Cardiac muscle cell (in vitro differentiated cells and primary cell): ENCODE data around the gene ARHGAP45. TPM values are rescaled to one million over a fixed set of nuclear protein-coding genes. Genes with fewer than 3 reads are reported as not detected.

Source experiments
- DNase-seq, 2 donors: peaks; one replicate each; pipeline versions ENCODE4 v3.0.0 to v3.0.0-alpha.2; 2010 to 2017; ENCODE audit warnings: low read depth in 1 of 2, low spot score in 1 of 2
- H3K27ac ChIP-seq: fragments of 200-600 bp; sonication (generic); 2 replicates; pipeline ENCODE4 v1.5.1; 2016
- H3K27me3 ChIP-seq: fragments of 200-600 bp; sonication (generic); 2 replicates; pipeline ENCODE4 v1.6.0; 2016; ENCODE audit warnings: control low read depth
- H3K36me3 ChIP-seq: fragments of 200-600 bp; sonication (generic); 2 replicates; pipeline ENCODE4 v1.5.1; 2016; ENCODE audit warnings: control low read depth
- H3K4me1 ChIP-seq: fragments of 200-600 bp; sonication (generic); 2 replicates; pipeline ENCODE4 v1.8.1; 2017; ENCODE audit warnings: low read depth, mild to moderate bottlenecking, mixed run types
- H3K4me3 ChIP-seq: fragments of 200-600 bp; sonication (generic); 2 replicates; pipeline ENCODE4 v1.5.1; 2016; ENCODE audit warnings: mild to moderate bottlenecking
- H3K9me3 ChIP-seq: fragments of 200-600 bp; sonication (generic); 2 replicates; pipeline ENCODE4 v1.5.1; 2017; ENCODE audit warnings: low read depth, mild to moderate bottlenecking, control low read depth
- polyA plus RNA-seq: library from polyadenylated mRNA; unstranded; fragments of >200 nt; fragmentation: Nextera tagmentation; extraction: Ambion mirVana; gene quantifications from 2 replicates; pipeline ENCODE4 v1.2.1, GENCODE V29; 2016
- total RNA-seq: library from RNA; depleted of rRNA; stranded (reverse); fragments of >200 nt; gene quantifications from 2 replicates; pipeline ENCODE4 v1.2.3, GENCODE V29; 2016
- TF ChIP-seq, protein P1 (sequence below): IDR thresholded peaks from 2 replicates; pipeline ENCODE4 v1.5.1; 2012; ENCODE audit warnings: low read depth, mild to moderate bottlenecking, low read length

The ARHGAP45 gene
- total and polyA plus RNA-seq, 2 experiments from 2014 or later, result 67.5 to 88.6 TPM

GRCh38 chr19:1063030-1063908 lies 3.7 kb upstream of the ARHGAP45 start:
- H3K27ac ChIP-seq, result no peak overlapping the region
- TF ChIP-seq, protein P1, sequence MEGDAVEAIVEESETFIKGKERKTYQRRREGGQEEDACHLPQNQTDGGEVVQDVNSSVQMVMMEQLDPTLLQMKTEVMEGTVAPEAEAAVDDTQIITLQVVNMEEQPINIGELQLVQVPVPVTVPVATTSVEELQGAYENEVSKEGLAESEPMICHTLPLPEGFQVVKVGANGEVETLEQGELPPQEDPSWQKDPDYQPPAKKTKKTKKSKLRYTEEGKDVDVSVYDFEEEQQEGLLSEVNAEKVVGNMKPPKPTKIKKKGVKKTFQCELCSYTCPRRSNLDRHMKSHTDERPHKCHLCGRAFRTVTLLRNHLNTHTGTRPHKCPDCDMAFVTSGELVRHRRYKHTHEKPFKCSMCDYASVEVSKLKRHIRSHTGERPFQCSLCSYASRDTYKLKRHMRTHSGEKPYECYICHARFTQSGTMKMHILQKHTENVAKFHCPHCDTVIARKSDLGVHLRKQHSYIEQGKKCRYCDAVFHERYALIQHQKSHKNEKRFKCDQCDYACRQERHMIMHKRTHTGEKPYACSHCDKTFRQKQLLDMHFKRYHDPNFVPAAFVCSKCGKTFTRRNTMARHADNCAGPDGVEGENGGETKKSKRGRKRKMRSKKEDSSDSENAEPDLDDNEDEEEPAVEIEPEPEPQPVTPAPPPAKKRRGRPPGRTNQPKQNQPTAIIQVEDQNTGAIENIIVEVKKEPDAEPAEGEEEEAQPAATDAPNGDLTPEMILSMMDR, result no peak
- H3K9me3 ChIP-seq, result peaks cover 3% of the 10 kb centered on the region
- peaks cover 18% of the 10 kb centered on the region for H3K4me1 ChIP-seq
- no peak for DNase-seq
- H3K36me3 ChIP-seq, result no peaks in the 10 kb centered on the region
- peaks cover 5% of the 10 kb centered on the region for H3K27me3 ChIP-seq
- no peak overlapping the region for H3K4me3 ChIP-seq

GRCh38 chr19:1063909-1064660 lies 2.9 kb upstream of the ARHGAP45 start:
- peaks cover 18% of the 10 kb centered on the region for H3K4me1 ChIP-seq
- no peaks in the 10 kb centered on the region for H3K9me3 ChIP-seq
- DNase-seq, result no peak
- H3K27me3 ChIP-seq, result peaks cover 5% of the 10 kb centered on the region
- TF ChIP-seq, protein P1, result no peak
- H3K4me3 ChIP-seq, result no peak overlapping the region
- no peaks in the 10 kb centered on the region for H3K36me3 ChIP-seq
- no peak overlapping the region for H3K27ac ChIP-seq

DNA sequence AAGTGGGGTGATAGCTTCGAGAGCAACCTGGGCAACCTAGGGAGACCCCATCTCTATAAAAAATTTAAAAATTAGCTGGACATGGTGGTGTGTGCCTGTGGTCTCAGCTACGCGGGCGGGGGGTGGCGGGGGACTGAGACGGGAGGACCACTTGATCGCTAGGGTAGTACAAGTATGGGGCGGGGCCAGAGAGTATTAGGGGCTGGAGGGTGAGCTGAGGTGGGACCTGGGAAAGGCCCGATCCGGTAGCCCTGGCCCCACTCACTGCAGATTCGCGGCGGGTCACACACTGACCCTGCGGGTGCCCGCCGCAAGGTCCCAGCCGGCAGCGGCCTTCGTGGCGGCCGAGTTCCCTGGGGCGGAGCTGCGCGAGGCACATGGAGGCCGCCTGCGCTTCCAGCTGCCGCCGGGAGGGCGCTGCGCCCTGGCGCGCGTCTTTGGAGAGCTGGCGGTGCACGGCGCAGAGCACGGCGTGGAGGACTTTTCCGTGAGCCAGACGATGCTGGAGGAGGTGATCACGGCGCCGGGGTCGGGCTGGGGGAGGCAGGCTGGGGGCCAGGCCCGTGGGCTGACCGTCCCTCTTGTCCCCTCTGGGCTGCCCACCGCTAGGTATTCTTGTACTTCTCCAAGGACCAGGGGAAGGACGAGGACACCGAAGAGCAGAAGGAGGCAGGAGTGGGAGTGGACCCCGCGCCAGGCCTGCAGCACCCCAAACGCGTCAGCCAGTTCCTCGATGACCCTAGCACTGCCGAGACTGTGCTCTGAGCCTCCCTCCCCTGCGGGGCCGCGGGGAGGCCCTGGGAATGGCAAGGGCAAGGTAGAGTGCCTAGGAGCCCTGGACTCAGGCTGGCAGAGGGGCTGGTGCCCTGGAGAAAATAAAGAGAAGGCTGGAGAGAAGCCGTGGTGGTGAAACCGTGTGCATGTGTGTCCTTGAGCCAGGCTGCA lies 2.0 kb upstream of the ARHGAP45 start:
- Histone ChIP-seq H3K4me1 (peaks cover 18% of the 10 kb centered on the region), H3K4me3 (no peak overlapping the region), H3K27ac (peak overlapping the region; percentile 73), H3K27me3 (peaks cover 5% of the 10 kb centered on the region), H3K36me3 (no peaks in the 10 kb centered on the region), H3K9me3 (no peaks in the 10 kb centered on the region)
- DNase-seq, result peak; percentile 72 to 86
- TF ChIP-seq, protein P1, result peak; percentile 65

GRCh38 chr19:1065606-1066109 lies 1.3 kb upstream of the ARHGAP45 start:
- TF ChIP-seq, protein P1, result no peak
- Histone ChIP-seq H3K27ac (peak overlapping the region; percentile 73), H3K4me3 (no peak overlapping the region), H3K27me3 (peaks cover 8% of the 10 kb centered on the region), H3K4me1 (peaks cover 18% of the 10 kb centered on the region), H3K9me3 (no peaks in the 10 kb centered on the region), H3K36me3 (no peaks in the 10 kb centered on the region)
- peak in 1 of 2 donors; percentile 37 for DNase-seq
